ENCODE data around the gene FAM228B. TPM values are rescaled to one million over a fixed set of nuclear protein-coding genes. Genes with fewer than 3 reads are reported as not detected.

The FAM228B gene
- total and polyA plus RNA-seq, 4 experiments from 2014 or later: 4.5 to 24.4 (median 12.3) TPM

DNA sequence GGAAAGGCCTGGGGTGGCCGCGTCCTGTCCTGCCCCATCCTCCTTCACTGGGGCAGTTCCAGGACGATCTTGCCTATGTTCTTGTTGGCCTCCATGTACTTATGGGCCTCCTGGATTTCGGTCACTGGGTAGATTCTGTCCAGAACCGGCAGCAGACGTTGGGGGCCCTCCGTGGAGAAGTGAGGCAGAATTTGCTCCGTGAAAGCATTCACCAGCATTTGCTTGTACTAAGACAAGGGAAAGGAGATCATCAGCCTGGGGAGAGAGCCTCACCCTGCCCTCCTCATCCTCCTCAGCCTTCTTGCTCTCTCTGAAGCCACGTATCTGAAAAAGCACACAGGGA is 45.8 kb upstream of the FAM228B start:
- Mint-ChIP-seq H3K4me1 (peaks cover 22 to 44% (median 31%) of the 10 kb centered on the region in 4 donors), H3K27ac (peak overlapping the region; percentile 87 to 100 (median 99)), H3K9me3 (no peaks in the 10 kb centered on the region), H3K27me3 (no peaks in the 10 kb centered on the region), H3K4me3 (peak overlapping the region; percentile 98 to 100 (median 99)), H3K36me3 (peaks cover 8 to 37% of the 10 kb centered on the region in 2 donors)
- Histone ChIP-seq H3K4me1 (ENCODE audit: insufficient read depth, low read length) (peaks cover 28% of the 10 kb centered on the region), H3K27ac (ENCODE audit: low read depth, low read length) (peak overlapping the region; percentile 89), H3K9me3 (ENCODE audit: control insufficient read depth in 1 of 2, low read length in 2 of 2) (no peaks in the 10 kb centered on the region), H3K36me3 (ENCODE audit: insufficient read depth, low read length) (peaks cover 5% of the 10 kb centered on the region), H3K27me3 (ENCODE audit: insufficient read depth, low read length) (no peaks in the 10 kb centered on the region), H3K4me3 (ENCODE audit: low read length in 2 of 2) (peak overlapping the region in 1 of 2 donors; percentile 87)
- POLR2A ChIA-PET (ENCODE audit: partially characterized antibody): interaction anchor here (0.6 to 3.7 kb wide), 8 partner anchors 28 to 299 kb away, joined by 3 to 124 read pairs (median 13); partner anchors contain the start of genes ATAD2B, FAM228B, FKBP1B and PFN4
- intact Hi-C loops (cut with micrococcal nuclease): loop anchor here (2.0 to 5.0 kb wide), 2 partner anchors 135 to 715 kb away; partner anchors contain the start of genes CENPO, PTRHD1 and UBXN2A
- CTCF ChIA-PET (ENCODE audit: partially characterized antibody): interaction anchor here (0.6 to 2.7 kb wide), 5 partner anchors 8 to 1895 kb away, joined by 3 to 16 read pairs (median 6); partner anchors contain the start of genes ATAD2B, TP53I3 and WDCP
- no peak for DNase-seq

DNA sequence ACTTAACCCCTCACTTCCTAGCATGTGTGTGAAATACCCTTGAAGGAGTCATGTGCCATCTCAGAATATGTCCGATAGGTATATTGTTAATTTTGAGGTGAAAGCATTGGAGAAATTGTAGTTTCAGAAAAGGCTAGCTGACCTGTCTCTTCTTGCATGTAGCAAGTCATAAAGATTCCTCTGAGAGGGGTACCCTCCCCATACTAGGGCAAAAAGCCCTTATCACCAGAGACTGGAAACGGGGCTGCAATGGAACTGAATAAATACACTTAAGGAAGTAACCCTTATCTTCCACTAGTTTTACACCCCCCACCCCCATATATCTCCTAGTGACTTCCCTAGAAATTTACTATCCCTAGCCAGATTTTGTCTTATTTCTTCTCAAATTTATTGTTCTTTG is 45.4 kb upstream of the FAM228B start:
- peaks cover 6 to 33% of the 10 kb centered on the region in 2 donors for H3K36me3 Mint-ChIP-seq
- Histone ChIP-seq H3K9me3 (ENCODE audit: control insufficient read depth in 1 of 2, low read length in 2 of 2) (no peaks in the 10 kb centered on the region), H3K36me3 (ENCODE audit: insufficient read depth, low read length) (peaks cover under 1% of the 10 kb centered on the region), H3K27ac (ENCODE audit: low read depth, low read length) (no peak overlapping the region), H3K4me1 (ENCODE audit: insufficient read depth, low read length) (peaks cover 28% of the 10 kb centered on the region), H3K27me3 (ENCODE audit: insufficient read depth, low read length) (no peaks in the 10 kb centered on the region), H3K4me3 (ENCODE audit: low read length in 2 of 2) (no peak overlapping the region)
- H3K27me3 Mint-ChIP-seq: no peaks in the 10 kb centered on the region
- H3K9me3 Mint-ChIP-seq: no peaks in the 10 kb centered on the region
- peak overlapping the region; percentile 57 to 100 (median 99) for H3K27ac Mint-ChIP-seq
- POLR2A ChIA-PET (ENCODE audit: partially characterized antibody): interaction anchor here (0.6 to 3.7 kb wide), 4 partner anchors 31 to 299 kb away, joined by 3 to 124 read pairs (median 32); partner anchors contain the start of genes ATAD2B, UBXN2A and WDCP
- CTCF ChIA-PET (ENCODE audit: partially characterized antibody): interaction anchor here (0.6 to 2.7 kb wide), 4 partner anchors 42 to 1895 kb away, joined by 3 to 13 read pairs (median 4); no protein-coding TSS in a partner anchor
- DNase-seq: no peak
- H3K4me1 Mint-ChIP-seq: peaks cover 22 to 41% (median 29%) of the 10 kb centered on the region in 4 donors
- intact Hi-C loops (cut with micrococcal nuclease): loop anchor here (2.0 to 5.0 kb wide), 2 partner anchors 136 to 715 kb away; partner anchors contain the start of genes CENPO, PTRHD1 and UBXN2A
- H3K4me3 Mint-ChIP-seq: peak overlapping the region; percentile 98 to 100 (median 99)

DNA sequence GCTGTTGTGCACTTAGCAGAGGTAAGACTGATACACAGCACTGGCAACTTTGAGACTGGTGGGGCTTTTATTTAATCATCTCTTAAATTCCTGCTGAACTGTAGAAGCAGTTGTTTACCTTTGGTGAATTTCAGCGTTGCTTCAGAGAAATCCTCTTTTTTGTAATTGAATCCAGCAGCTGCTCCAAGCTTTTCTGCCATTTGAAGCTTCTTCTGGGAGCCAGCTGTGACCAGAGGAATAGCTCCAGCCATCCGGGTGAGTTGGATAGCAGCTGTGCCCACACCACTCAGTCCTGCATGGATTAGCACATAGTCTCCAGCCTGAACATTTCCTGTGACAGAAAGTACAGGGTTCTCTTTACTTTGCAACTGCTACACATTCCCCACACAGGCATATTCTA is 42.6 kb upstream of the FAM228B start:
- POLR2A ChIA-PET (ENCODE audit: partially characterized antibody): no interaction called here
- H3K4me1 ChIP-seq (ENCODE audit: insufficient read depth, low read length): peaks cover 26% of the 10 kb centered on the region
- H3K9me3 ChIP-seq (ENCODE audit: control insufficient read depth in 1 of 2, low read length in 2 of 2): no peaks in the 10 kb centered on the region
- Mint-ChIP-seq H3K27ac (no peak overlapping the region), H3K9me3 (no peaks in the 10 kb centered on the region), H3K4me1 (peaks cover 19 to 36% (median 28%) of the 10 kb centered on the region in 4 donors), H3K36me3 (peaks cover 6 to 19% of the 10 kb centered on the region in 2 donors), H3K4me3 (no peak overlapping the region), H3K27me3 (no peaks in the 10 kb centered on the region)
- no peaks in the 10 kb centered on the region for H3K27me3 ChIP-seq (ENCODE audit: insufficient read depth, low read length)
- no peaks in the 10 kb centered on the region for H3K36me3 ChIP-seq (ENCODE audit: insufficient read depth, low read length)
- H3K4me3 ChIP-seq (ENCODE audit: low read length in 2 of 2): no peak overlapping the region
- no peak overlapping the region for H3K27ac ChIP-seq (ENCODE audit: low read depth, low read length)
- intact Hi-C loops (cut with micrococcal nuclease): no loop called here
- CTCF ChIA-PET (ENCODE audit: partially characterized antibody): interaction anchor here (2.3 to 5.1 kb wide), 2 partner anchors 154 to 256 kb away, joined by 8 to 108 read pairs; partner anchors contain the start of gene ATAD2B
- no peak for DNase-seq

DNA sequence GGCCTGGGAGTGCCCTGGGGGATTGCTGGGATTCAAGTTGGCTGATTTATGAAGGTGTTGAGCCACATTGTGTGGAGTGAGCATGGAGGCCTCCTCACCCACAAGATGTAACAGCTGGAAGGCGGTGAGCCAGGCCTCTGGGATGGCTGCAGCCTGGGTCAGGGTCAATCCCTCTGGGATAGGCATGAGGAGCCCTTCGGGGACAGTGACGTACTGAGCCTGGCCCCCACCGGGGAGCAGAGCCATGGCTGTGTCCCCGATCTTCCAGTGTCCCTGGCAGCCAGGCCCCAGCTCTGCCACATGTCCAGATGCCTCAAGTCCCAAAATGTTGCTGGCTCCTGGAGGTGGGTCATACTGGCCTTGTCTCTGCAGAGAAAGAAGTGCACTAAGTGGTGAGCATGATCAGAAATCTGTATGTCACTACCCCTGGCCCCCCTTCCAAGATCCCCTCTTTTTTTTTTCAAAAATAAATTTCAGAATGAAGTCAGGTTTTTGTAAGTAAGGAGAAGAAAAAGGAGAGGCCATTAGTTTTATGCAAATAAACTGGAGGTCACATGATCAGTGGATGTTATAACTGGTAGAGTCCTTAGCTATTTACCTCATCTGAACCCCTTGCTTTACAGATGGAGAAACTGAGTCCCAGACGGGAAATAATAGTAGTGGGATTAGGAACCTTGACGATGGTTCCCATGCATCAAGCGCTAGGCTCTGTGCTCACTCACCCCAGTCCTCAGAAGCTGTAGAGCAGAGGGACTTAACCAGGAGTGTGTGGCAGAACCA is 40.3 kb upstream of the FAM228B start:
- POLR2A ChIA-PET (ENCODE audit: partially characterized antibody): interaction anchor here (0.7 to 3.4 kb wide), 8 partner anchors 36 to 368 kb away, joined by 4 to 24 read pairs (median 7); partner anchors contain the start of genes ATAD2B, ITSN2, UBXN2A and WDCP
- CTCF ChIA-PET (ENCODE audit: partially characterized antibody): interaction anchor here (0.6 to 5.1 kb wide), 21 partner anchors 10 to 280 kb away, joined by 3 to 108 read pairs (median 7); partner anchors contain the start of genes ATAD2B and WDCP
- no peaks in the 10 kb centered on the region for H3K9me3 Mint-ChIP-seq
- no peaks in the 10 kb centered on the region for H3K27me3 Mint-ChIP-seq
- intact Hi-C loops (cut with micrococcal nuclease): no loop called here
- H3K4me1 Mint-ChIP-seq: peaks cover 11 to 16% (median 15%) of the 10 kb centered on the region in 4 donors
- H3K36me3 ChIP-seq (ENCODE audit: insufficient read depth, low read length): no peaks in the 10 kb centered on the region
- H3K36me3 Mint-ChIP-seq: peaks cover 9% of the 10 kb centered on the region in 2 donors
- peaks cover 14% of the 10 kb centered on the region for H3K4me1 ChIP-seq (ENCODE audit: insufficient read depth, low read length)
- peak overlapping the region in 3 of 7 donors; percentile 64 to 89 (median 77) for H3K27ac Mint-ChIP-seq
- DNase-seq: no peak
- H3K9me3 ChIP-seq (ENCODE audit: control insufficient read depth in 1 of 2, low read length in 2 of 2): no peaks in the 10 kb centered on the region
- H3K27me3 ChIP-seq (ENCODE audit: insufficient read depth, low read length): no peaks in the 10 kb centered on the region
- no peak overlapping the region for H3K27ac ChIP-seq (ENCODE audit: low read depth, low read length)
- H3K4me3 Mint-ChIP-seq: peak overlapping the region in 7 of 8 donors; percentile 85 to 92 (median 89)
- no peak overlapping the region for H3K4me3 ChIP-seq (ENCODE audit: low read length in 2 of 2)

DNA sequence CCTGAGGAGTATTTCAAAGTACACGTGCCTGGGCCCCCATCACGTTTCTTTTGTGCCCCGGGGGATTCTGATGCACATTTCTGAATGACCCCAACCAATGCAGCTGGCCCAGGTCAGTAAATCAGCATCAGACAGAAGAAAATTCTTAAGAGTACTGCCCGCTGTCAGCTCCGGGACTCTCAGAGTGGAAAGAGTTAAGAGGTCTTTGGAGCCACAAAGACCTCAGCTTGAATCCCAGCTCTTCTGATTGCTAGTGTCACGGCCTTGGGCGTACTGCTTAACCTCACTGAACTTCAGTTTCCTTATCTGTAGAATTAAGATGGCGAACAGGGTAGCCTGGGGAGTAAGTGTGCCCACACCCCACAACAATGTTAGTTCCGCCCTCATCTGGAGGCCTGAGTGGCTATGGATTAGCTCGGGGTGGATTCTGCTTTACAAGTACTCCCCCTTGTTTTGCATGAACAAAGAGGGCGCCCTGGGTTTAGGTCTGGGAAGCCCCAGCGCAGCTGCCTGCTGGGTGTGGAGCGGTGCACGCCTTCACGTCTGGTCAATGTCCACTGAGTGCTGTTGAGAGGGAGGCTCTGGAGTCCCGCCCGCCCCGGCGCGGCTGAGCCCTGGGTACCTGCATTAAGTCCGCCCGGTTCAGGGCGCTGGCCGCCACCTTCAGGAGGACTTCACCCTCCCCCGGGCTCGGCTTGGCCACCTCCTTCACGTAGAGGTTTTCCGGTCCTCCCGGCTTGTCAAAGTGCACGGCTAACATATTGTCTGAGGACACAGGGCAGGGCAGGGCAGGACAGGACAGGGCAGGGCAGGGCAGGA is 39.5 kb upstream of the FAM228B start:
- H3K27ac ChIP-seq (ENCODE audit: low read depth, low read length): peak overlapping the region; percentile 27
- H3K9me3 ChIP-seq (ENCODE audit: control insufficient read depth in 1 of 2, low read length in 2 of 2): no peaks in the 10 kb centered on the region
- Mint-ChIP-seq H3K4me3 (peak overlapping the region; percentile 85 to 92 (median 88)), H3K36me3 (peaks cover 9% of the 10 kb centered on the region in 2 donors), H3K27ac (peak overlapping the region in 6 of 7 donors; percentile 64 to 89 (median 78)), H3K4me1 (peaks cover 11 to 14% (median 13%) of the 10 kb centered on the region in 4 donors), H3K27me3 (no peaks in the 10 kb centered on the region), H3K9me3 (no peaks in the 10 kb centered on the region)
- ChIA-PET CTCF (ENCODE audit: partially characterized antibody) (interaction anchor here (0.6 to 5.1 kb wide), 34 partner anchors 10 to 840 kb away, joined by 3 to 108 read pairs (median 4); partner anchors contain the start of genes ATAD2B and WDCP), POLR2A (ENCODE audit: partially characterized antibody) (interaction anchor here (0.7 to 3.4 kb wide), 9 partner anchors 8 to 368 kb away, joined by 4 to 24 read pairs (median 7); partner anchors contain the start of genes ATAD2B, ITSN2, SF3B6 and UBXN2A)
- DNase-seq: peak in 1 of 5 donors; percentile 70
- peaks cover 14% of the 10 kb centered on the region for H3K4me1 ChIP-seq (ENCODE audit: insufficient read depth, low read length)
- H3K4me3 ChIP-seq (ENCODE audit: low read length in 2 of 2): peak overlapping the region; percentile 29 to 57
- no peaks in the 10 kb centered on the region for H3K27me3 ChIP-seq (ENCODE audit: insufficient read depth, low read length)
- intact Hi-C loops (cut with micrococcal nuclease): loop anchor here (1.0 to 2.0 kb wide), 6 partner anchors 7 to 299 kb away; partner anchors contain the start of genes ATAD2B, SF3B6 and WDCP
- no peaks in the 10 kb centered on the region for H3K36me3 ChIP-seq (ENCODE audit: insufficient read depth, low read length)

DNA sequence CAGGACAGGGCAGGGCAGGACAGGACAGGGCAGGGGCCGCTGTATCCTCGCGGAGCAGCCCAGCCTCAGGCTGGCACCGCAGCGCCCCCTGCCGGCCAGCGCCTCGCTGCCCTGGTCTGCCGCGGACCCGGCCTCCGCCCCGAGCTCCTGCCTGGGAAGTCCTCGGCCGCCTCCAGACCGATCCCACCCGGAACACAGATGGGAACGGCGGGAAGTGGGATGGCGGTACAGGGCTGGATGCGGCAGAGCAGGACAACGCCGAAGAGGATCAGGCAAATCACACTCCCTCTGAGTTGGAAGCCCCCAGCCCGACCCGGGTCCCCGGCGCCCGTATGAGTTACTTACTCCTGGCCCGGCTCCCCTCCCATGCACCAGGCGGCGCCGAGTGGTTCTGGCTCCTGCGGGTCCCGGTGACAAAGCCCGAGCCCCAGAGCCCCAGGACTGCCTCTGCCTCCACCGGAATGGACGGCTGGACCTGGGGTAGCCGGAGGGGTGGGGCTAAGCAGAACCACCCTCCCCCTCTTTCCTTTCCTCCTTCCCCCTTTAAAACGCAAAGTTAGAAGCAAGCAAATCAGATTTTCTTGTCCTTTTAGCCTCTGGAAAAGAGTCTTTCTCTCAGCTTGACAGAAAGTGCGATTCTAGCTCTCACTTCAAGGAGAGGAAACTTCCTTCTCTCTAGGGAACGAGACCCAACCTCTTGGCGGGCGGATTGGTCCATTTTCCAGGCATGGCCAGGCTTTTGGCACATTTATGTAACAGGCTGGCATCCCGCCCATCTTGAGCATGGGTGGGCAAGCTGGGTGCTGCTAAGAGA is 38.7 kb upstream of the FAM228B start, which contains the start of gene TP53I3:
TP53I3 (minus strand) TSS at position 449 of the 814 bp plus-strand sequence. CDS start 508 bp downstream, outside the sequence.
- intact Hi-C loops (cut with micrococcal nuclease): loop anchor here (1.0 to 2.0 kb wide), 6 partner anchors 8 to 298 kb away; partner anchors contain the start of genes ATAD2B, SF3B6 and WDCP
- Mint-ChIP-seq H3K36me3 (peaks cover 11 to 12% of the 10 kb centered on the region in 2 donors), H3K27ac (peak within 1 kb of the TSS in 6 of 7 donors; percentile 74 to 89 (median 82)), H3K4me3 (peak within 1 kb of the TSS; percentile 85 to 92 (median 88)), H3K9me3 (no peaks in the 10 kb centered on the region), H3K4me1 (peaks cover 11 to 14% (median 13%) of the 10 kb centered on the region in 4 donors), H3K27me3 (no peaks in the 10 kb centered on the region)
- no peaks in the 10 kb centered on the region for H3K27me3 ChIP-seq (ENCODE audit: insufficient read depth, low read length)
- no peaks in the 10 kb centered on the region for H3K36me3 ChIP-seq (ENCODE audit: insufficient read depth, low read length)
- CTCF ChIA-PET (ENCODE audit: partially characterized antibody): interaction anchor here (0.6 to 5.1 kb wide), 33 partner anchors 8 to 839 kb away, joined by 3 to 108 read pairs (median 4); partner anchors contain the start of genes ATAD2B and WDCP
- peaks cover 14% of the 10 kb centered on the region for H3K4me1 ChIP-seq (ENCODE audit: insufficient read depth, low read length)
- POLR2A ChIA-PET (ENCODE audit: partially characterized antibody): interaction anchor here (1.3 to 3.4 kb wide), 8 partner anchors 8 to 276 kb away, joined by 5 to 24 read pairs (median 7); partner anchors contain the start of genes ATAD2B, ITSN2, SF3B6 and UBXN2A
- H3K27ac ChIP-seq (ENCODE audit: low read depth, low read length): peak within 1 kb of the TSS; percentile 27
- peak within 1 kb of the TSS; percentile 52 to 57 for H3K4me3 ChIP-seq (ENCODE audit: low read length in 2 of 2)
- H3K9me3 ChIP-seq (ENCODE audit: control insufficient read depth in 1 of 2, low read length in 2 of 2): no peaks in the 10 kb centered on the region
- peak; percentile 75 to 85 (median 78) for DNase-seq

Measured in CD4-positive, alpha-beta memory T cell (primary cell).